ENCODE measurements around the gene GALNT7. TPM values are rescaled to one million over a fixed set of nuclear protein-coding genes. Genes with fewer than 3 reads are reported as not detected.

GALNT7 gene
- total and polyA plus RNA-seq, 2 of the 13 experiments (the other 11 are each of a cell fraction or from before 2014, with no cell fraction given) = 0.08 to 0.13 TPM

DNA sequence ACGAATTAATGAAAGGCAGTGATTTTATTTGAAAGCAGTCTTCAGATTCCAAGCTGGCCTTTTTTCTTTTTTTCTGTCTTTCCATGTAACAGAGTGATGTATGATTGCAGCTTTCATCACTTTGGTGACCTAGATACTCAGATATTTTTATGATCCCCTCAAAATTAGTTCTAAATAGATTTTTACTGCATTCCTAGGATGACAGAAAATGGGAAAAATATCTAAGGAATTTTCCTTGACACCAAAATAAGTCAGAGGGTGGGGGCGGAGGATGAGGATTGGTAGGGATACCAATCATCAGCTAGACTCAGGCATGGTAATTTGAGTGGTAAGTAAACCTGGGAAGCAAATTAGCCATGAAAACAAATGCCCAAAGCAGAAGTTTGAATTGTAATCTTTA is 177.5 kb downstream of the GALNT7 start:
- in situ Hi-C loops (cut with HindIII; ENCODE audit: extremely low pct_ligation_motif_present, low pct_unique_long_range_greater_than_20kb) (no loop called here), intact Hi-C loops (cut with micrococcal nuclease; ENCODE audit: unreplicated experiment) (no loop called here)
- BruUV-seq (replicated peaks) = no TSS peak
- Histone ChIP-seq H3K4me1 (ENCODE audit: insufficient read depth, low read length) (no peaks in the 10 kb centered on the region), H2AFZ (ENCODE audit: low read length) (no peak overlapping the region), H3K9me3 (ENCODE audit: low read length) (no peaks in the 10 kb centered on the region), H3K36me3 (replicated peaks in 1 of 2; ENCODE audit: control insufficient read depth in 1 of 2, insufficient read depth in 2 of 2, low read length in 2 of 2) (no peaks in the 10 kb centered on the region), H3K27ac (ENCODE audit: extremely low read length, insufficient read depth, low read length) (no peak overlapping the region), H3K27me3 (ENCODE audit: control insufficient read depth in 1 of 2, insufficient read depth in 2 of 2, low read length in 2 of 2) (no peaks in the 10 kb centered on the region), H3K4me2 (ENCODE audit: low read depth, low read length) (no peak overlapping the region), H4K20me1 (ENCODE audit: insufficient read depth, low read length) (no peaks in the 10 kb centered on the region), H3K9ac (ENCODE audit: insufficient read depth, low read depth, low read length) (no peak overlapping the region), H3K79me2 (ENCODE audit: insufficient read depth, low read length) (no peaks in the 10 kb centered on the region), H3K4me3 (replicated peaks in 1 of 3; ENCODE audit: insufficient read depth in 1 of 3, low read depth in 2 of 3, low read length in 3 of 3) (no peak overlapping the region)
- FAIRE-seq (no peak), DNase-seq (ENCODE audit: low spot score) (no peak), ATAC-seq (no peak)
- ChIA-PET CTCF (ENCODE audit: low intra/inter-chr PET ratio, low total read pairs) (no interaction called here), POLR2A (interaction anchor here (1.5 kb wide), 1 partner anchor 12 kb away, joined by 4 read pairs; the partner anchor contains the start of gene HMGB2)
- TF ChIP-seq, protein P1, sequence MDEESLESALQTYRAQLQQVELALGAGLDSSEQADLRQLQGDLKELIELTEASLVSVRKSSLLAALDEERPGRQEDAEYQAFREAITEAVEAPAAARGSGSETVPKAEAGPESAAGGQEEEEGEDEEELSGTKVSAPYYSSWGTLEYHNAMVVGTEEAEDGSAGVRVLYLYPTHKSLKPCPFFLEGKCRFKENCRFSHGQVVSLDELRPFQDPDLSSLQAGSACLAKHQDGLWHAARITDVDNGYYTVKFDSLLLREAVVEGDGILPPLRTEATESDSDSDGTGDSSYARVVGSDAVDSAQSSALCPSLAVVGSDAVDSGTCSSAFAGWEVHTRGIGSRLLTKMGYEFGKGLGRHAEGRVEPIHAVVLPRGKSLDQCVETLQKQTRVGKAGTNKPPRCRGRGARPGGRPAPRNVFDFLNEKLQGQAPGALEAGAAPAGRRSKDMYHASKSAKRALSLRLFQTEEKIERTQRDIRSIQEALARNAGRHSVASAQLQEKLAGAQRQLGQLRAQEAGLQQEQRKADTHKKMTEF (CRISPR knock-in tag; IDR thresholded peaks at IDR 0.05) = no peak
- no peak for TF ChIP-seq MEIS2 (CRISPR knock-in tag; IDR thresholded peaks at IDR 0.05)
- no peak for TF ChIP-seq FOXC1 (CRISPR knock-in tag; IDR thresholded peaks at IDR 0.05; ENCODE audit: borderline replicate concordance)
- no peak for TF ChIP-seq ZNF234 (CRISPR knock-in tag; conservative IDR thresholded peaks at IDR 0.05)
- no peak for TF ChIP-seq KLF6 (CRISPR knock-in tag; IDR thresholded peaks at IDR 0.05)
- no peak for TF ChIP-seq IRF2 (CRISPR knock-in tag; IDR thresholded peaks at IDR 0.05)
- TF ChIP-seq, protein P2, sequence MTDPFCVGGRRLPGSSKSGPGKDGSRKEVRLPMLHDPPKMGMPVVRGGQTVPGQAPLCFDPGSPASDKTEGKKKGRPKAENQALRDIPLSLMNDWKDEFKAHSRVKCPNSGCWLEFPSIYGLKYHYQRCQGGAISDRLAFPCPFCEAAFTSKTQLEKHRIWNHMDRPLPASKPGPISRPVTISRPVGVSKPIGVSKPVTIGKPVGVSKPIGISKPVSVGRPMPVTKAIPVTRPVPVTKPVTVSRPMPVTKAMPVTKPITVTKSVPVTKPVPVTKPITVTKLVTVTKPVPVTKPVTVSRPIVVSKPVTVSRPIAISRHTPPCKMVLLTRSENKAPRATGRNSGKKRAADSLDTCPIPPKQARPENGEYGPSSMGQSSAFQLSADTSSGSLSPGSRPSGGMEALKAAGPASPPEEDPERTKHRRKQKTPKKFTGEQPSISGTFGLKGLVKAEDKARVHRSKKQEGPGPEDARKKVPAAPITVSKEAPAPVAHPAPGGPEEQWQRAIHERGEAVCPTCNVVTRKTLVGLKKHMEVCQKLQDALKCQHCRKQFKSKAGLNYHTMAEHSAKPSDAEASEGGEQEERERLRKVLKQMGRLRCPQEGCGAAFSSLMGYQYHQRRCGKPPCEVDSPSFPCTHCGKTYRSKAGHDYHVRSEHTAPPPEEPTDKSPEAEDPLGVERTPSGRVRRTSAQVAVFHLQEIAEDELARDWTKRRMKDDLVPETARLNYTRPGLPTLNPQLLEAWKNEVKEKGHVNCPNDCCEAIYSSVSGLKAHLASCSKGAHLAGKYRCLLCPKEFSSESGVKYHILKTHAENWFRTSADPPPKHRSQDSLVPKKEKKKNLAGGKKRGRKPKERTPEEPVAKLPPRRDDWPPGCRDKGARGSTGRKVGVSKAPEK (CRISPR knock-in tag; IDR thresholded peaks at IDR 0.05; ENCODE audit: borderline replicate concordance) = no peak
- WGBS (ENCODE audit: low lambda C conversion rate) = 50% methylated on average over 2 of the region's 2 CpGs

Measured in HepG2 (cell line).